PFSK-1 (cell line): ENCODE data around the gene SP1. TPM values are rescaled to one million over a fixed set of nuclear protein-coding genes. Genes with fewer than 3 reads are reported as not detected.

Experiments
- FOXP2 ChIP-seq: optimal IDR thresholded peaks from 2 replicates; pipeline ENCODE3; 2011; ENCODE audit warnings: borderline replicate concordance, control low read depth, inconsistent platforms; ENCODE audit not compliant: insufficient read depth; ENCODE audit errors: extremely low read length, extremely low read depth
- POLR2AphosphoS5 ChIP-seq: IDR thresholded peaks from 2 replicates; pipeline ENCODE4 v1.6.1; 2012; ENCODE audit warnings: low read depth, mild to moderate bottlenecking, control low read depth, low read length, moderate library complexity
- SIN3A ChIP-seq: IDR thresholded peaks from 2 replicates; pipeline ENCODE4 v1.6.1; 2012; ENCODE audit warnings: mild to moderate bottlenecking, low read length, moderate library complexity, borderline replicate concordance; ENCODE audit not compliant: insufficient read depth
- TAF1 ChIP-seq: IDR thresholded peaks from 2 replicates; pipeline ENCODE4 v1.6.1; 2012; ENCODE audit warnings: low read length, control low read depth, borderline replicate concordance; ENCODE audit not compliant: insufficient read depth
- polyA plus RNA-seq: library from polyadenylated mRNA; unstranded; fragments of >200 nt; gene quantifications from one replicate; pipeline ENCODE4 v1.2.1, GENCODE V29; 2012; ENCODE audit warnings: low read depth, missing spikeins; ENCODE audit not compliant: insufficient read length
- TF ChIP-seq, protein P1 (sequence below), 2 experiments: IDR thresholded peaks; 2 replicates each; pipeline versions ENCODE4 v1.6.1 to v1.8.0; 2011 to 2012; ENCODE audit warnings: low read depth in 2 of 2, low read length in 2 of 2, control low read depth in 1 of 2, inconsistent platforms in 1 of 2, mild to moderate bottlenecking in 1 of 2, moderate library complexity in 1 of 2; ENCODE audit not compliant: insufficient read depth in 1 of 2

SP1 gene
- 21.3 TPM for polyA plus RNA-seq

- no peak for TF ChIP-seq TAF1
- no peak for TF ChIP-seq POLR2AphosphoS5
- TF ChIP-seq, protein P1, sequence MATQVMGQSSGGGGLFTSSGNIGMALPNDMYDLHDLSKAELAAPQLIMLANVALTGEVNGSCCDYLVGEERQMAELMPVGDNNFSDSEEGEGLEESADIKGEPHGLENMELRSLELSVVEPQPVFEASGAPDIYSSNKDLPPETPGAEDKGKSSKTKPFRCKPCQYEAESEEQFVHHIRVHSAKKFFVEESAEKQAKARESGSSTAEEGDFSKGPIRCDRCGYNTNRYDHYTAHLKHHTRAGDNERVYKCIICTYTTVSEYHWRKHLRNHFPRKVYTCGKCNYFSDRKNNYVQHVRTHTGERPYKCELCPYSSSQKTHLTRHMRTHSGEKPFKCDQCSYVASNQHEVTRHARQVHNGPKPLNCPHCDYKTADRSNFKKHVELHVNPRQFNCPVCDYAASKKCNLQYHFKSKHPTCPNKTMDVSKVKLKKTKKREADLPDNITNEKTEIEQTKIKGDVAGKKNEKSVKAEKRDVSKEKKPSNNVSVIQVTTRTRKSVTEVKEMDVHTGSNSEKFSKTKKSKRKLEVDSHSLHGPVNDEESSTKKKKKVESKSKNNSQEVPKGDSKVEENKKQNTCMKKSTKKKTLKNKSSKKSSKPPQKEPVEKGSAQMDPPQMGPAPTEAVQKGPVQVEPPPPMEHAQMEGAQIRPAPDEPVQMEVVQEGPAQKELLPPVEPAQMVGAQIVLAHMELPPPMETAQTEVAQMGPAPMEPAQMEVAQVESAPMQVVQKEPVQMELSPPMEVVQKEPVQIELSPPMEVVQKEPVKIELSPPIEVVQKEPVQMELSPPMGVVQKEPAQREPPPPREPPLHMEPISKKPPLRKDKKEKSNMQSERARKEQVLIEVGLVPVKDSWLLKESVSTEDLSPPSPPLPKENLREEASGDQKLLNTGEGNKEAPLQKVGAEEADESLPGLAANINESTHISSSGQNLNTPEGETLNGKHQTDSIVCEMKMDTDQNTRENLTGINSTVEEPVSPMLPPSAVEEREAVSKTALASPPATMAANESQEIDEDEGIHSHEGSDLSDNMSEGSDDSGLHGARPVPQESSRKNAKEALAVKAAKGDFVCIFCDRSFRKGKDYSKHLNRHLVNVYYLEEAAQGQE (IDR thresholded peaks at IDR 0.05; ENCODE audit: insufficient read depth in 1 of 2, low read depth in 2 of 2, low read length in 2 of 2), result no peak
- no peak for TF ChIP-seq SIN3A
- TF ChIP-seq FOXP2, result no peak
These were observed at the start of gene SP1 for GRCh38 chr12:53380104-53380793. SP1 (plus strand) TSS chr12:53380176; CDS start chr12:53380292, 116 bp downstream.

GRCh38 chr12:53330671-53331070 lies 49.3 kb upstream of the SP1 start:
- TF ChIP-seq, protein P1 (IDR thresholded peaks at IDR 0.05; ENCODE audit: insufficient read depth in 1 of 2, low read depth in 2 of 2, low read length in 2 of 2), result no peak
- TF ChIP-seq FOXP2, result no peak
- TF ChIP-seq POLR2AphosphoS5, result no peak
- TF ChIP-seq TAF1, result no peak
- TF ChIP-seq SIN3A, result no peak

- TF ChIP-seq SIN3A (no peak), POLR2AphosphoS5 (no peak), FOXP2 (no peak), TAF1 (no peak)
- TF ChIP-seq, protein P1 (IDR thresholded peaks at IDR 0.05; ENCODE audit: insufficient read depth in 1 of 2, low read depth in 2 of 2, low read length in 2 of 2), result no peak
These were observed 47.2 kb upstream of the SP1 start for GRCh38 chr12:53332744-53333143.

DNA sequence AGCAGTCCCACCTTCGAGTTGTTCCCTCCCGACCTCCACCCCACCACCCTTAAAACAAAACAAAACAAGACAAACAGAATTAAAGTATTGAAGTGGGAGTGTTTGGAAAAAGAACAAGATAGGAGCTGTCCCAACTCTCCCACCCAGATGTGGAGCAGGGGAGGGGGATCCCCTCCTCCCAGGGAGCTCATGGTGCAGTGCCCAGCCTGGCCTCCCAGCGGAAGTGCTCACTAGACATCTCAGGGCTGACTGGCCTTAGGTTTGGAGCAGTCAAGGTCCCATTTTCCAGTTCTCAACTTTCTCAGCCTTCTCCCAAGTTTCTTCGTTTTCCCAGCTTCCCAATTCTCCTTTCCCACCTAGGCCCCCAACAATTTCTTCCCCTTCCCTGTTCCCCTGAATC lies 46.7 kb upstream of the SP1 start:
- TF ChIP-seq FOXP2 (no peak), POLR2AphosphoS5 (no peak), SIN3A (no peak), TAF1 (no peak)

DNA sequence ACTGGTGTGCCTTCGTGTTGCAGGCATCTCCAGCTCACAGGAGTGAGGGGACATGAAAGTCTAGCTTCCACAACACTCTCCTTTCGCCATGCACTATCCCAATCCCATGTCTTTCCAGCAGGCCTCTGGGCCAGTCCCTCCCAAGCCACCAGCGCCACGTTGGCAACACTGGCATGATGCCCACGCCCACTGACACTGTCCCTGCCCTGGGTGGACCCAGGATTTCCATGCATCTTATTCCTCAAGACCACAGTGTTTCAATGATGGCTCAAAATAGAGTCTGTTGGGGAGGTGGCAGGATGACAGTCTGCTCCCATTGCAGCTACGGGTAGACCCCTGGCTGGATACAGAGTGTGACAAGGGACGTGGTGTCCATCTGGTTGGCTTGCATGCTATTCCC lies 46.1 kb upstream of the SP1 start:
- TF ChIP-seq FOXP2 (no peak), POLR2AphosphoS5 (no peak), TAF1 (no peak), SIN3A (no peak)
- TF ChIP-seq, protein P1 (IDR thresholded peaks at IDR 0.05; ENCODE audit: insufficient read depth in 1 of 2, low read depth in 2 of 2, low read length in 2 of 2), result no peak
